GM18505 (cell line): Measurements from ENCODE around the gene ELF4.

Source experiments
- ATAC-seq: cut with Tn5 transposase; IDR thresholded peaks from one replicate; pipeline ENCODE4 v1.9.1; 2021; ENCODE audit not compliant: unreplicated experiment
- POLR2A ChIP-seq: IDR thresholded peaks from 4 replicates; pipeline ENCODE4 v1.6.1; 2011; ENCODE audit warnings: borderline replicate concordance; ENCODE audit not compliant: insufficient read depth, insufficient read length; ENCODE audit errors: extremely low read depth

ELF4 gene

GRCh38 chrX:130053236-130053635 lies 57.1 kb downstream of the ELF4 start:
- ATAC-seq, result no peak
- no peak for TF ChIP-seq POLR2A

- ATAC-seq, result no peak
- TF ChIP-seq POLR2A, result no peak
Measured at GRCh38 chrX:130051176-130051845, 59.0 kb downstream of the ELF4 start.

GRCh38 chrX:130049821-130050220 lies 60.5 kb downstream of the ELF4 start:
- TF ChIP-seq POLR2A, result no peak
- no peak for ATAC-seq

- ATAC-seq, result no peak
- TF ChIP-seq POLR2A, result no peak
Measured at GRCh38 chrX:130048686-130049222, 61.5 kb downstream of the ELF4 start.

- no peak for ATAC-seq
- no peak for TF ChIP-seq POLR2A
Measured at GRCh38 chrX:130047416-130047815, 62.9 kb downstream of the ELF4 start.

GRCh38 chrX:130039847-130040246 lies 70.5 kb downstream of the ELF4 start:
- no peak for ATAC-seq

GRCh38 chrX:130034178-130034577 lies 76.1 kb downstream of the ELF4 start:
- TF ChIP-seq POLR2A, result no peak
- no peak for ATAC-seq

More at GRCh38 chrX:130039847-130040246, 70.5 kb downstream of the ELF4 start:
- no peak for TF ChIP-seq POLR2A

GRCh38 chrX:130032552-130032951 lies 77.7 kb downstream of the ELF4 start:
- no peak for TF ChIP-seq POLR2A
- ATAC-seq, result no peak

GRCh38 chrX:130030826-130031225 lies 79.5 kb downstream of the ELF4 start:
- no peak for ATAC-seq
- no peak for TF ChIP-seq POLR2A

GRCh38 chrX:130028196-130028595 lies 82.1 kb downstream of the ELF4 start:
- TF ChIP-seq POLR2A, result no peak

GRCh38 chrX:130027569-130027968 lies 82.7 kb downstream of the ELF4 start:
- no peak for TF ChIP-seq POLR2A
- ATAC-seq, result no peak

More at GRCh38 chrX:130028196-130028595, 82.1 kb downstream of the ELF4 start:
- no peak for ATAC-seq

GRCh38 chrX:130025256-130025655 lies 85.0 kb downstream of the ELF4 start:
- ATAC-seq, result no peak
- TF ChIP-seq POLR2A, result no peak

GRCh38 chrX:130024127-130024526 lies 86.2 kb downstream of the ELF4 start:
- TF ChIP-seq POLR2A, result no peak
- peak; percentile 98 for ATAC-seq

GRCh38 chrX:130020661-130021324 lies 89.5 kb downstream of the ELF4 start:
- TF ChIP-seq POLR2A, result no peak
- ATAC-seq, result no peak
